Vagina (tissue), 1 donor: ENCODE measurements around the gene ZNF101. TPM values are rescaled to one million over a fixed set of nuclear protein-coding genes. Genes with fewer than 3 reads are reported as not detected.

Source experiments
- small RNA-seq: library from RNA; depleted of rRNA; stranded (forward); fragments of <200 nt; gene quantifications from one replicate; pipeline ENCODE3, GENCODE V24; 2016
- total RNA-seq: library from RNA; depleted of rRNA; stranded (reverse); fragments of >200 nt; gene quantifications from one replicate; pipeline ENCODE4 v1.2.3, GENCODE V29; 2016

The ZNF101 gene
- total RNA-seq, 1 donor from 2014 or later: 6.9 TPM

Small RNA genes lying within 50 kb of the gene (small RNA-seq; reads per million reads assigned to genes)
- gene AC011458.2: not detected

Other genes with a start within 250 kb of the ZNF101 start
- 0.98 TPM for gene TSSK6, start 153.3 kb upstream of the ZNF101 start, total RNA-seq
- gene NDUFA13, start 152.6 kb upstream of the ZNF101 start, total RNA-seq: 47.9 TPM
- gene YJEFN3, start 139.9 kb upstream of the ZNF101 start, total RNA-seq: 2.5 TPM
- gene CILP2, start 130.6 kb upstream of the ZNF101 start, total RNA-seq: 0.98 TPM
- gene PBX4, start 50.2 kb upstream of the ZNF101 start, total RNA-seq: 5.2 TPM
- 15.2 TPM for gene LPAR2, start 40.6 kb upstream of the ZNF101 start, total RNA-seq
- gene GMIP, start 25.2 kb upstream of the ZNF101 start, total RNA-seq: 12.3 TPM
- 114 TPM for gene ATP13A1, start 5.2 kb upstream of the ZNF101 start, total RNA-seq
- gene ZNF14, start 64.3 kb downstream of the ZNF101 start, total RNA-seq: 5.4 TPM
- gene ZNF506, start 152.9 kb downstream of the ZNF101 start, total RNA-seq: 33.6 TPM
- 4.9 TPM for gene ZNF253, start 197.0 kb downstream of the ZNF101 start, total RNA-seq
- 4.2 TPM for gene ZNF93, start 232.1 kb downstream of the ZNF101 start, total RNA-seq